Measurements from ENCODE around the gene P3H2.

P3H2 gene

GRCh38 chr3:189941679-189942078 lies 179.0 kb downstream of the P3H2 start:
- Histone ChIP-seq H3K27ac (ENCODE audit: extremely low read depth, low read depth, low read length) (no peak overlapping the region), H3K36me3 (ENCODE audit: control insufficient read depth in 2 of 2, insufficient read depth in 1 of 2, low read length in 2 of 2) (no peaks in the 10 kb centered on the region), H3K9me3 (ENCODE audit: control insufficient read depth, insufficient read depth, low read depth, low read length) (no peaks in the 10 kb centered on the region), H3K4me3 (ENCODE audit: low read depth, low read length) (no peak overlapping the region), H3K4me1 (ENCODE audit: control insufficient read depth, insufficient read depth, low read length) (no peaks in the 10 kb centered on the region)
- POLR2A ChIA-PET, result interaction anchor here (0.5 kb wide), 1 partner anchor 31 kb away, joined by 4 read pairs; no protein-coding TSS in a partner anchor
- CTCF ChIA-PET, result interaction anchor here (0.6 to 0.7 kb wide), 2 partner anchors 672 to 689 kb away, joined by 3 read pairs; no protein-coding TSS in a partner anchor
- TF ChIP-seq WT1 (tag by site-specific recombination; IDR thresholded peaks at IDR 0.05) (no peak), KLF7 (tag by site-specific recombination; IDR thresholded peaks at IDR 0.05; ENCODE audit: borderline replicate concordance) (no peak), ZBTB26 (tag by site-specific recombination; optimal IDR thresholded peaks at IDR 0.05) (no peak), ZNF660 (tag by site-specific recombination; IDR thresholded peaks at IDR 0.05) (no peak), ZNF76 (tag by site-specific recombination; IDR thresholded peaks at IDR 0.05; ENCODE audit: borderline replicate concordance, low read depth) (no peak), ZNF169 (tag by site-specific recombination; IDR thresholded peaks at IDR 0.05) (no peak), ZBTB44 (tag by site-specific recombination; IDR thresholded peaks at IDR 0.05) (no peak), ZNF174 (tag by site-specific recombination; IDR thresholded peaks at IDR 0.05) (no peak)

GRCh38 chr3:189941125-189941524 lies 179.6 kb downstream of the P3H2 start:
- Histone ChIP-seq H3K9me3 (ENCODE audit: control insufficient read depth, insufficient read depth, low read depth, low read length) (no peaks in the 10 kb centered on the region), H3K27ac (ENCODE audit: extremely low read depth, low read depth, low read length) (no peak overlapping the region), H3K36me3 (ENCODE audit: control insufficient read depth in 2 of 2, insufficient read depth in 1 of 2, low read length in 2 of 2) (no peaks in the 10 kb centered on the region), H3K4me1 (ENCODE audit: control insufficient read depth, insufficient read depth, low read length) (no peaks in the 10 kb centered on the region), H3K4me3 (ENCODE audit: low read depth, low read length) (no peak overlapping the region)
- CTCF ChIA-PET, result interaction anchor here (0.7 kb wide), 1 partner anchor 131 kb away, joined by 3 read pairs; no protein-coding TSS in a partner anchor
- POLR2A ChIA-PET, result interaction anchor here (0.5 kb wide), 1 partner anchor 30 kb away, joined by 4 read pairs; no protein-coding TSS in a partner anchor
- TF ChIP-seq PBX3 (CRISPR knock-in tag; IDR thresholded peaks at IDR 0.05) (no peak), ZSCAN18 (tag by site-specific recombination; IDR thresholded peaks at IDR 0.05) (no peak), IKZF3 (tag by site-specific recombination; IDR thresholded peaks at IDR 0.05) (no peak), ZNF692 (tag by site-specific recombination; IDR thresholded peaks at IDR 0.05) (no peak), ZNF514 (tag by site-specific recombination; IDR thresholded peaks at IDR 0.05) (no peak), ZBTB49 (tag by site-specific recombination; IDR thresholded peaks at IDR 0.05; ENCODE audit: low read depth) (no peak), FEZF1 (tag by site-specific recombination; IDR thresholded peaks at IDR 0.05) (no peak), ZNF501 (tag by site-specific recombination; IDR thresholded peaks at IDR 0.05) (no peak), ZBTB1 (tag by site-specific recombination; IDR thresholded peaks at IDR 0.05) (no peak), ZSCAN23 (tag by site-specific recombination; IDR thresholded peaks at IDR 0.05) (no peak), PRDM4 (tag by site-specific recombination; IDR thresholded peaks at IDR 0.05) (no peak), ZNF335 (tag by site-specific recombination; conservative IDR thresholded peaks at IDR 0.05) (no peak), ZNF473 (tag by site-specific recombination; IDR thresholded peaks at IDR 0.05) (no peak), KLF8 (tag by site-specific recombination; IDR thresholded peaks at IDR 0.05) (no peak), ZNF350 (tag by site-specific recombination; IDR thresholded peaks at IDR 0.05) (no peak), ZNF266 (tag by site-specific recombination; IDR thresholded peaks at IDR 0.05; ENCODE audit: low read depth) (no peak)
